Osteocyte (in vitro differentiated cells): ENCODE measurements around the gene FAM180B. TPM values are rescaled to one million over a fixed set of nuclear protein-coding genes. Genes with fewer than 3 reads are reported as not detected.

Experiments used
- DNase-seq: peaks from one replicate; pipeline ENCODE4 v3.0.0; 2021; ENCODE audit warnings: mixed read lengths; ENCODE audit not compliant: unreplicated experiment; ENCODE audit errors: extremely low spot score
- H3K27ac Mint-ChIP-seq: one replicate; pipeline ENCODE4 v1.8.0; 2021; ENCODE audit warnings: mild to moderate bottlenecking, mixed read lengths; ENCODE audit not compliant: unreplicated experiment
- H3K27me3 Mint-ChIP-seq: one replicate; pipeline ENCODE4 v1.8.0; 2021; ENCODE audit warnings: mixed read lengths; ENCODE audit not compliant: unreplicated experiment
- H3K36me3 Mint-ChIP-seq: one replicate; pipeline ENCODE4 v1.8.0; 2021; ENCODE audit warnings: mixed read lengths; ENCODE audit not compliant: unreplicated experiment
- H3K4me1 Mint-ChIP-seq: one replicate; pipeline ENCODE4 v1.8.0; 2021; ENCODE audit warnings: mixed read lengths; ENCODE audit not compliant: unreplicated experiment
- H3K4me3 Mint-ChIP-seq: one replicate; pipeline ENCODE4 v1.8.0; 2021; ENCODE audit warnings: mild to moderate bottlenecking, moderate library complexity, mixed read lengths; ENCODE audit not compliant: unreplicated experiment
- H3K9me3 Mint-ChIP-seq: one replicate; pipeline ENCODE4 v1.8.0; 2021; ENCODE audit warnings: mixed read lengths; ENCODE audit not compliant: unreplicated experiment
- CTCF ChIP-seq: fragments of 200-600 bp; sonication (generic); IDR thresholded peaks from 2 replicates; pipeline ENCODE4 v1.5.0; 2021; ENCODE audit warnings: antibody characterized with exemption, mild to moderate bottlenecking, moderate library complexity
- total RNA-seq: library from RNA; stranded (reverse); gene quantifications from 2 replicates; pipeline ENCODE4 v1.2.1, GENCODE V29; 2021

The FAM180B gene
- total RNA-seq, 1 donor from 2014 or later, result 0.32 TPM

GRCh38 chr11:47589118-47589517 is 2.6 kb downstream of the FAM180B start:
- Mint-ChIP-seq H3K9me3 (no peaks in the 10 kb centered on the region), H3K4me1 (peaks cover 4% of the 10 kb centered on the region), H3K27ac (no peak overlapping the region), H3K36me3 (peaks cover 4% of the 10 kb centered on the region), H3K27me3 (peaks cover 10% of the 10 kb centered on the region), H3K4me3 (no peak overlapping the region)
- no peak for TF ChIP-seq CTCF
- no peak for DNase-seq

- Mint-ChIP-seq H3K4me1 (peaks cover 7% of the 10 kb centered on the region), H3K27ac (no peak overlapping the region), H3K9me3 (no peaks in the 10 kb centered on the region), H3K27me3 (peaks cover 14% of the 10 kb centered on the region), H3K4me3 (no peak overlapping the region), H3K36me3 (no peaks in the 10 kb centered on the region)
- TF ChIP-seq CTCF, result no peak
- no peak for DNase-seq
Observed at GRCh38 chr11:47589584-47589976, 3.1 kb downstream of the FAM180B start.

- no peak overlapping the region for H3K27ac Mint-ChIP-seq
- H3K4me1 Mint-ChIP-seq, result peaks cover 9% of the 10 kb centered on the region
- H3K27me3 Mint-ChIP-seq, result peaks cover 19% of the 10 kb centered on the region
- TF ChIP-seq CTCF, result no peak
- H3K36me3 Mint-ChIP-seq, result no peaks in the 10 kb centered on the region
- no peak for DNase-seq
- H3K9me3 Mint-ChIP-seq, result no peaks in the 10 kb centered on the region
- H3K4me3 Mint-ChIP-seq, result no peak overlapping the region
Observed at GRCh38 chr11:47589977-47590861, 3.7 kb downstream of the FAM180B start.

GRCh38 chr11:47591764-47592163 is 5.3 kb downstream of the FAM180B start:
- TF ChIP-seq CTCF, result no peak
- no peak for DNase-seq
- Mint-ChIP-seq H3K27ac (no peak overlapping the region), H3K27me3 (peaks cover 26% of the 10 kb centered on the region), H3K4me1 (peaks cover 9% of the 10 kb centered on the region), H3K36me3 (no peaks in the 10 kb centered on the region), H3K9me3 (no peaks in the 10 kb centered on the region), H3K4me3 (no peak overlapping the region)

GRCh38 chr11:47592251-47592650 is 5.8 kb downstream of the FAM180B start:
- no peak overlapping the region for H3K27ac Mint-ChIP-seq
- H3K27me3 Mint-ChIP-seq, result peaks cover 26% of the 10 kb centered on the region
- peaks cover 9% of the 10 kb centered on the region for H3K4me1 Mint-ChIP-seq
- no peaks in the 10 kb centered on the region for H3K36me3 Mint-ChIP-seq
- TF ChIP-seq CTCF, result no peak
- H3K9me3 Mint-ChIP-seq, result no peaks in the 10 kb centered on the region
- no peak for DNase-seq
- no peak overlapping the region for H3K4me3 Mint-ChIP-seq
